HTR-8/SVneo (cell line): ENCODE results near the gene FXR2.
"Not testable (repeated sequence)": the region's sequence is repeated elsewhere in the genome, so short reads cannot be mapped to it uniquely, and the experiment has no call there.

Source experiments
- DNase-seq: peaks from one replicate; pipeline ENCODE4 v3.0.0; 2011; ENCODE audit warnings: low spot score, mixed read lengths; ENCODE audit not compliant: insufficient read length
- FAIRE-seq: peaks from 2 replicates; lab custom pipeline; 2011; peaks lifted over from hg19 to GRCh38; lab: Jason Lieb, UNC

Gene FXR2

GRCh38 chr17:7631398-7632380 is 17.0 kb upstream of the FXR2 start:
- FAIRE-seq, result no peak

DNA sequence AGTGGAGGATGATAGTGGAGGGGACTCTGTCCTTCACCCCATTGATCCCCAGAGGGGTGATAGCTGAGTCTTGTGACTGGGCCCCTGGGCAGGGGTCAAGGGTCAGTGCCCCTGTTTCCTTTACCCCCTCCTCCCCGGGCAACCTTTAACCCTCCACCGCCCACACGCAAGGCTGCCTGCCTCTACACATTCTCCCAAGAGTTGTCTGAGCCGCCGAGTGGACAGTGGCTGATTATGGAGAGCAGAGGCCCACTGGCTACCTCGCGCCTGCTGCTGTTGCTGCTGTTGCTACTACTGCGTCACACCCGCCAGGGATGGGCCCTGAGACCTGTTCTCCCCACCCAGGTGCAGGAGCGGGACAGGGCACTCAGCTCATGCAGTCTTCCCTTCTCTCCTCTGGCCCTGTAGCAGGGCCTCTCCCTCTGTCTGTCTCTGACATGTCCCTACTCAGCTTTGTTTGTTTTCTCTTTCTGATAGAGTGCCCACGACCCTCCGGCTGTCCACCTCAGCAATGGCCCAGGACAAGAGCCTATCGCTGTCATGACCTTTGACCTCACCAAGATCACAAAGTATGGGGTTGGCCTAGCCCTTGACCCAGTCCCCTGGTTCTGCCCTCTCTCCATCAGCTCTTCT is 15.4 kb upstream of the FXR2 start, which contains the start of gene SHBG:
Gene SHBG (plus strand): TSS at position 197 of the 633 bp plus-strand sequence. CDS start 38 bp downstream, at position 235.
- FAIRE-seq, result no peak

More at GRCh38 chr17:7631398-7632380, 17.0 kb upstream of the FXR2 start:
- DNase-seq, result no peak

DNA sequence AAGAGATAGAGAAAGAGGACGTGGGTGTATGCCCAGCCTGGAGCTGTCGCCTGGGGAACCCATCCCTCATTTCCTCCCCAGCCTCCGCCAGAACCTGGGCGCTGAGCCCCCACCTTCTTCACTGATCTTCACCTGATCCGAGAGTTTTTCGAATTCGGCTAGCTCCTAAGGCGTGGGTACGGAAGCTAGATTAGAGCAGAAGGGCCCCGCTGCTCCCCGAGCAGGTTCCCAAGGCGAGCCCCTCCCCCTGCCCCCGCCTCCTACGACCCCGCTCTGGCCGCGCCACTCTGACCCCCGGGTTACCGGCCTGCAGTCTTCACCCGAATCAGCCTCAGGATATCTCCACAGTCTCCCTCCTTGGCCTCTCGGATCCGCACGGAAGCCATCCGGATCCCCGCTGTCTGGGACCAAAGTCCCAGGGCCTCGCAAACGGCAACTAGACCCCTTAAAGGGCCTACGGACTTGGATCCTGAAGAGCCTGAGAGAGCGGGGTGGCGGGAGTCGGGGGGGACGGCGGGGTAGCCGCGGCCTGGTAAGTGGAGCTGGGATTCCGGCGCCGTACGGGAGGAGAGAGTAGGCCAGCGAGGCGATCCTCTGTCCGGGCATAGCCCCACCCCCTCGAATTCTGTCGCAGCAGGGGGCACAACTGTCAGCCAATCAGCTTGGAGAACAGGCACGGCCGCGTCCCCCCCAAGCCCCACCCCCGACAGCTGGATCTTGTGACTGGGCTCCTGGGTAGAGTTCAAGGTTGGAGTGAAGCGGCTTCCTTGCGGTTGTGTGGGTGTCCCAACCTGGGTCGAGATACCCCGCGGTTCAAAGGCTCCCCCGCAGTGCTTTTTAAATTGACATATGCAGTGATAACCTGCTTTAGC is 12.8 kb upstream of the FXR2 start, which contains the start of gene SAT2:
Gene SAT2 (minus strand): TSS at position 572 of the 872 bp plus-strand sequence. CDS start 186 bp downstream, at position 386.
- DNase-seq (peak; percentile 98), FAIRE-seq (peak; percentile 98)

More for the DNA sequence above, 15.4 kb upstream of the FXR2 start, which contains the start of gene SHBG:
- no peak for DNase-seq

- DNase-seq, result no peak
- no peak for FAIRE-seq
These were observed 12.2 kb upstream of the FXR2 start for GRCh38 chr17:7626956-7627249.

DNA sequence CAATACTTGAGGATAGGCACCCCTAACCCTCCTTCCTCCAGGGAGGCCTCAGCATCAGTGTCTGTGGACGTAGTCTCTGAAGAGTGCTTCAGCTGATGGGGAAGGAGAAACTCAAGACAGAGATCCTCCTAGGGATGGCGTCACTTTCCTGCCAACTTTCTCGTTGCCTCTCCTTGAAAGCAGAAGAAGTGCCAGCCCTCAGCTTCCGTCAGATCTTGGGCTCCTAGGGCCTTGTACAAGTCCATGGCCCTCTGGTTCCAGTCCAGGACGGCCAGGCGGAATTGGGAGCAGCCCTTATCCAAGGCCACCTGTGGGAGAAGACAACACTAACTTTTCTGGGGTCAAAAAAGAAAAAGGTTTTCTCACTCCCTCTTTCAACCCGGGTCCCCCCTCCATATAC is 11.6 kb upstream of the FXR2 start:
- DNase-seq, result no peak
- FAIRE-seq, result no peak

DNA sequence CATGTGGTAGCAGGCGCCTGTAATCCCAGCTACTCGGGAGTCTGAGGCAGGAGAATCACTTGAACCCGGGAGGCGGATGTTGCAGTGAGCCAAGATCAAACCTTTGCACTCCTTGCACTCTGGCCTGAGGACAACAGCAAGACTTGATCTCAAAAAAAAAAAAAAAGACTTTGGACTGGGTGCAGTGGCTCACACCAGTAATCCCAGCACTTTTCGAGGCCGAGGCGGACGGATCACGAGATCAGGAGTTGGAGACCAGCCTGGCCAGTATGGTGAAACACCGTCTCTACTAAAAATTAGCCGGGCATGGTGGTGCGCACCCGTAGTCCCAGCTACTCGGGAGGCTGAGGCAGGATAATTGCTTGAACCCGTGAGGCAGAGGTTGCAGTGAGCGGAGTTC is 11.1 kb upstream of the FXR2 start:
- DNase-seq, result not testable (repeated sequence)

DNA sequence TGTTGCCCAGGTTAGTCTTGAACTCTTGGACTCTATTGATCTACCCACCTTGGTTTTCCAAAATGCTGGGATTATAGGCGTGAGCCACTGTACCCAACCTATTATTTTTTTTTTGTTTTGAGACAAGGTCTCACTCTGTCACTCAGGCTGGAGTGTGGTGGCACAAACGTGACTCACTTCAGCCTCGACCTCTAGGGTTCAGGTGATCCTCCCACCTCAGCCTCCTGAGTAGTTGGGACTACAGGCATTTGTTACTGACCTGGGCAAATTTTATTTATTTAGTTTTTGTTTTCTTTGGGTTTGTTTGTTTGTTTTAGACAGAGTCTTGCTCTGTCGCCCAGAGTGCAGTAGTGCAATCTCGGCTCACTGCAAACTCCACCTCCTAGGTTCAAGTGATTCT is 9.0 kb upstream of the FXR2 start:
- FAIRE-seq (no peak), DNase-seq (no peak)

More for the DNA sequence above, 11.1 kb upstream of the FXR2 start:
- not testable (repeated sequence) for FAIRE-seq

GRCh38 chr17:7620835-7621234 is 6.1 kb upstream of the FXR2 start:
- no peak for FAIRE-seq
- no peak for DNase-seq

DNA sequence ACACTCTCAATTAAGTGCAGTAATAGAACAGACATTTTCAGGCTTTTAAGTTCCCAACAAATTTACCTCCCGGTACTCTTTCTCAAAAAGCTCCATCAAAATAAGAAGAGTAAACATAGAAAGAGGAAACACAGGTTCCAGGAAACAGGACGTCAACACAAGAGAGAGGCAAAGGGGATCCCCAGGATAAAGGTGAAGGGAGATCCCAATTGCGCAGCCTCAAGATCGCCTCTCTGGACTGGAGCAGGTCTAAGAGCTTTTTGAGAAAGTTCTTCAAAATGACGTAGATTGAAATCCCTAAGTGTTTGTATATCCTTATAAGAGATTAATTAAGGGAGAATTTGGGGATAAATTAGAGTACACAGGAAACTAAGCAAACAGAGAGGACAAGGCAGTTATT is 3.9 kb upstream of the FXR2 start:
- DNase-seq (no peak), FAIRE-seq (no peak)

- no peak for FAIRE-seq
- no peak for DNase-seq
These were observed 609 bp upstream of the FXR2 start for GRCh38 chr17:7615265-7615747.

DNA sequence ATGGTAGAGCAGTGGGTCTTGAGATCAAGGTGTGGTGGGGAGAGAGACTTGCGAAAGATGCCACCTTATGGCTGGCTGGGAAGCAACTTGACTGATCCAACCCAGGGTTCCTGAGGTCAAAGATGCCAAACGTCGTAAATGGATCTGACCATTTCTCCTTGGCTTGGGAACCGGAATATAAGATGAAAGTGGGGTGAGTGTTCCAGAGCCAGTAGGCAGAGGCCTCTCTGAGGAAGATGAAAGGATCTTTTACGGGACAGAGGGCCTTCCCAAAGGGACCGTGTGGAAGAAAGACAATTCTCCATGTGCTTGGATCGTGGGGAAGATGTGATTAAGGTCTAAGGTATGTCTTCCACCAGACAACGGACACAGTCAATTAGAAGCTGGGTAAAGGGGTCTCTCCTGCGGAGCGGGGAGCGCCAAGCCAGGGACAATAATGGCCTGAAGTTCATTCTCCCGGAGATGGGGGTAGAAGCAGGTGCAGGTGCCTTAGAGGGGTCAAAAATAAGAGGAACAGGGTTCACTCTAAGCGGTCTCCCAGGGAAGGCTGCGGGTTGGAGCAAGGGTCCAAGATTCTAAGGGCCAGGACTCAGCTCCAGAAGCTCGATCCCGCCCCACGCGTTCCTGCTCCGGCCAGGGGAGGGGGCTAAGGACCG is 800 bp downstream of the FXR2 start:
- no peak for DNase-seq
- no peak for FAIRE-seq

DNA sequence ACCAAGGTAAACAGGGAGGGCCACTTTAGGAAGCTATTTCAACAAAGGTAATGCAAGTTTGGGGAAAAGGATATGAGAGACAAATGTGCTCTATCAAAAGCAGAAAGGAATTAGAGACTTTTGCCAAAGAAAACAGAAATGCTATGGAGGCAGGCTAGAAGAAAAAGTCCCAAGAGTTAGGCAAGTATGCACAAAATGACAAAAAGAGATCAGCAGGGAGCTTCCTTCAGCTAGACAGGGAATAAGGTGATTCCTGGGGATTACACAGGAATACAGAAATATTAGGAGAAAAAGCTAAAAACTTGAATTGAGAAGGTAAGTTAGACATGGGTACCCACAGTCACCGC is 2.4 kb downstream of the FXR2 start:
- DNase-seq (no peak), FAIRE-seq (no peak)

DNA sequence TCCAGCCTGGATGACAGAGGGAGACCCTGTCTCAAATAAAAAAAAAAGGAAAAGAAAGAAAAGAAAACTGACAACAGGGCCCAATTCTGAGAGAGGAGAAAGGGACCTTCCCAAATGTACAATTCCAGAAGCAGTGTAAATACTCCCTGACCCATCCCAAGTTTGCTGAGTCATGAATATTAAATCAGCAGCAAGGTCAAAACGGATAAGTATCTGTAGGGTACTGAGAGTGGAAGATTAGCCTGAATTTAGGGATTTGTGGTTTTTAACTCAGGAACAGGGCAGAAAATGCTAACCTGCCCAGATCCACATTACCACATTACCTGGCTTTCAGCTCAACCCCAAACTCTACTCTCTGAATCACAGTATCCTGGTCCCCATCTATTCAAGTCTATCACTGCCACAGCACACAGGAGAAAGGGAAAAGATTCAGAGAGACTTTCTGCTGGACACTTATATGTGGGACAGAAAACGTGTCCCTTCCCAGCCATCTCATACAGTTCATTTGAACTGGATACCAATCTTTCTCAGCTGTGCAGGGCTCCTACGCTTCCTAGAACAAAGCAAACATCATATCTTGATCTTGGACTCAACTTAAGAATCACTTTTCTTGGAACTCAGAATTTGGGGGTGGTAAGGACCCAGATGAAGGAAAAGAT is 2.9 kb downstream of the FXR2 start:
- FAIRE-seq (no peak), DNase-seq (no peak)

DNA sequence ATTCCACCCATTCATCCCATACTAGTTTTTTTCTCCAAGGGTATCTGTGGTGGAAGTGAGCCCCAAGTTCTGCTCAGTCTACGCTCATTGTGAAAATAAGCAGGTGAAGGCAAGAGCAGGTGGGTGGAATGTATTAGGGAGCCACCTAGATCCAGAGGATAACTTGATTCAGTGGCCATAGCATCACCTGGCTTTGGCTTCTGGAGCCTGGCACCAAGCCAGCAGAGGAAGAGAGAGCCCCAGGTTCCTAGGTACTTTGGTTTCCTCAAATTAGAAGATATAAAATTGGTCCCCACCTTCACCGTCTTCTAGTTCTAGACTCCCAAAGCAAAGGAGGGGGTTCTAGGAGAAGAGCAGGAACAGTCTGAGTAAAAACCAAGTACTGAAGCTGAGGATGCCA is 4.1 kb downstream of the FXR2 start:
- DNase-seq (no peak), FAIRE-seq (no peak)

DNA sequence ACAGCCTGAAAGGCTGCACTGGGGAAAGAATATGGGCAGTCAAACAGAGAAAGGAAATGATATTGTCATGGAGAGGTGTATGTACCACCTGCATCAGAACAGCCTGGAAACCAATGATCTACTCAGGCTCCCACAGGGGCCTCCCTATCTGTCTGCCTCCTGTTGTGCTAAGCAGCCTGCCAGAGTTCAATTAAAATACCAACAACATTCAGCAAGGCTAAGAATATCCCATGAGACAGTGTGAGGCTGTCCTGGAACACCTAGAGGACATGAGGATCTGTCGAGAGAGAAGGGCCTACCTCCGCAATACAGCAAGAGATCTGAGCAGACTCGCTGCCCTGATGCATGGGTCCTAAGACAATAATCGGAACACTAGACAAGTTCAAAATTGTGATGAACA is 8.4 kb downstream of the FXR2 start:
- no peak for FAIRE-seq
- no peak for DNase-seq

DNA sequence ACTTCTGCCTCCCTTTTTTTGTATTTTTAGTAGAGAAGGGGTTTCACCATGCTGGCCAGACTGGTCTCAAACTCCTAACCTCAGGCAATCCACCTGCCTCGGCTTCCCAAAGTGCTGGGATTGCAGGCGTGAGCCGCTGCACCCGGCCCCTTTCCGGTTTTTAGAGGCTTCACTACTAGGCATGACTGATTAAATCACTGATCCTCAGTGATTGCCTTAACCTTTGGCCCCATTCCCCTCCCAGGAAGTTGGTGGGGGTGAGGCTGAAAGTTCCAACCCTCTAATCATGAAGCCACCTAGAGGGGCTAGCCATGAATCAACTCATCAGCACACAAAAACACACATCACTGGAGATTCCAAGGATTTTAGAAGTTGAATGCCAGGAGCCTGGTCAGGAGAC is 17.1 kb downstream of the FXR2 start:
- FAIRE-seq, result peak; percentile 38
- DNase-seq, result not testable (repeated sequence)

GRCh38 chr17:7593296-7593695 is 21.4 kb downstream of the FXR2 start:
- FAIRE-seq (no peak), DNase-seq (no peak)

DNA sequence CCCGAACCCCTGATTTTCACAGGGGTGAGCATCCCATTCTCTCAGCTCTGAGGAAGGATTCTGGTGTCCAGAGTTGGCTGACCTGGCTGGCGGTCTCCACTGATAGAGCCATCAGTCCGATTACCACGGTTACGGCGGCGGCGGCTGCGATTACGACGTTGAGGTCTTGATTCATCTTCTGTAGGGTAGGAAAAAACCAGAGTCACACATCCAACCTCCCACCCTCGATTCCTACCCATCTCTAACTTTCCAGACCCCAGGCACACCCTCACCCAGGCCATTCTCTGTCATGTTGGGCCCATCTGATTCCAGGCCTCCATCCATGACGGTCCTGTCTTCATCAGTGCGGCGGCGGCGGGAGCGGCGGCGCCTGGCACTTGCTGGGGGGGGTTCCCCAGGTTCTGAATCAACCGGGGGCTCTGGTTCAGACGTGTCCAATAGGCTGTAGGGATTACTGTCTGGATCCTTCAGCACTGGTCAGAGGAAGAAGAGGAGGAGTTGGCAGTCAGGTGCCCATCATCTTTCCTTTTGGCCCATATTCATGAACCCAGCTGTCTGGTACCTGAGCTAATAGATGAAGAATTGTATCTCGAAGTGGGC is 22.2 kb downstream of the FXR2 start:
- FAIRE-seq, result no peak
- no peak for DNase-seq

GRCh38 chr17:7591596-7591995 is 23.1 kb downstream of the FXR2 start:
- FAIRE-seq (peak; percentile 52), DNase-seq (no peak)
